Dermis blood vessel endothelial cell (primary cell): Measurements from ENCODE around the gene ESCO1. TPM values are rescaled to one million over a fixed set of nuclear protein-coding genes. Genes with fewer than 3 reads are reported as not detected.
"Not testable (repeated sequence)": the region's sequence is repeated elsewhere in the genome, so short reads cannot be mapped to it uniquely, and the experiment has no call there.

Experiments
- DNase-seq: peaks from one replicate; pipeline ENCODE4 v3.0.0; 2010
- total RNA-seq: library from RNA; depleted of rRNA; stranded (reverse); fragments of >200 nt; gene quantifications from 2 replicates; pipeline ENCODE4 v1.2.3, GENCODE V29; 2014

ESCO1 gene
- 15.8 and 20.3 TPM in 2 replicates for total RNA-seq

- peak; percentile 99 for DNase-seq
Observed at GRCh38 chr18:21600526-21601410, at the start of gene ESCO1. Gene ESCO1, minus strand, starts transcription at chr18:21600704. Its CDS starts 25,861 bp downstream, at chr18:21574843.

DNA sequence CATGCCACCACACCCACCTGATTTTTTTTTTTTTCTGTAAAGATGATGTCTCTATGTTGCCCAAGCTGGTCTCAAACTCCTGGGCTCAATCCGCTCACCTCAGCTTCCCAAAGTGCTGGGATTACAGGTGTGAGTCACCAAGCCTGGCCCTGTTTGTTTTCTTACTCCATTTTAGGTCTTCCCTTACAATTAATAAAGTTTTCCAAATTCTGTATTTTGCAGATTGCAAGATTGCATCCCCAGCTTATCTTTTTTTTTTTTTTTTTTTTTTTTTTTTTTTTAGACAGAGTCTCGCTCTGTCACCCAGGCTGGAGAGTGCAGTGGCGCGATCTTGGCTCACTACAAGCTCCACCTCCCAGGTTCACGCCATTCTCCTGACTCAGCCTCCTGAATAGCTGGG lies 39.9 kb upstream of the ESCO1 start:
- DNase-seq = not testable (repeated sequence)

DNA sequence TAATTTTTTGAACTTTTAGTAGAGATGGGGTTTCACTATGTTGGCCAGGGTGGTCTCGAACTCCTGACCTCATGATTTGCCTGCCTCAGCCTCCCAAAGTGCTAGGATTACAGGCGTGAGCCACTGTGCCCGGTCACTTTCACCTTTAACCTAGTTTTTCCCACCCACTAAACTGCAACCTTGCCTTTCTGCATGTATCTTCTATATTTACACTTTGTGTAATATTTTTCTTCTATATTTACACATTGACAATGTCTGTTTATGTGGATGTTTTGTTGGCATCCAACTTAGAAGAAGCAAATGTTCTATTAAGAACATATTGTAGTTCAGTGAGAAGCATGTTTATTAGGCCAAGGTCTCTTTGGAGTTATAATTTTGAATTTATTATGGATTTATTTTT lies 38.3 kb upstream of the ESCO1 start:
- DNase-seq = no peak

DNA sequence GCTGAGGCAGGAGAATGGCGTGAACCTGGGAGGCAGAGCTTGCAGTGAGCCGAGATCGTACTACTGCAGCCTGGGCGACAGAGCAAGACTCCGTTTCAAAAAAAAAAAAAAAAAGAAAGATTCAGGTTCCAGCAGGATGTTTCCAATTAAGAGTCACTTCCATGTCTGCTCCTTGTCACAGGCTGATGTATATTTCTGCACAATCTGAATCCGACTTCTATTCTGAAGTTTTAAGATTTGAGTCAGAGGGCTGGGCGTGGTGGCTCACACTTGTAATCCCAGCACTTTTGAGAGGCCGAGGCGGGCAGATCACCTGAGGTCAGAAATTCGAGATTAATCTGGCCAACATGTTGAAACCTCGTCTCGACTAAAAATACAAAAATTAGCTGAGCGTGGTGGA lies 36.3 kb upstream of the ESCO1 start:
- DNase-seq = no peak

GRCh38 chr18:21634588-21635199 lies 34.2 kb upstream of the ESCO1 start:
- DNase-seq = no peak

DNA sequence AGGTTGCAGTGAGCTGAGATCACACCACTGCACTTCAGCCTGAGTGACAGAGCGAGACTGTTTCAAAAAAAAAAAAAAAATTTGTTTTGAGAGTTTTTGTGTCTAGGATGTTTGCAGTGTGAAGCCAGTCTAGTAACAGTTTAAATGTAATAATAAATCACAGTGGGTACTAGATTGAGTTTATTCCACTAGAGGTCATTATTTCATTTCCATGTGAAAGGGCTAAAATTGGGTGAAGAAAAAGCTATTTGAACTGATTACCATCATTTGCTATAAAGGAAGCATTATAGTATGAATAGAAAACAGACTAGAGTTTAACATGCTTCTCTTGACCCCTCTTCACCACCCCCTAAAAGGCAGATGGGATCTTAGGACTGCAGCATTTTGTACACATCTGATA lies 31.9 kb upstream of the ESCO1 start:
- DNase-seq = peak; percentile 14

DNA sequence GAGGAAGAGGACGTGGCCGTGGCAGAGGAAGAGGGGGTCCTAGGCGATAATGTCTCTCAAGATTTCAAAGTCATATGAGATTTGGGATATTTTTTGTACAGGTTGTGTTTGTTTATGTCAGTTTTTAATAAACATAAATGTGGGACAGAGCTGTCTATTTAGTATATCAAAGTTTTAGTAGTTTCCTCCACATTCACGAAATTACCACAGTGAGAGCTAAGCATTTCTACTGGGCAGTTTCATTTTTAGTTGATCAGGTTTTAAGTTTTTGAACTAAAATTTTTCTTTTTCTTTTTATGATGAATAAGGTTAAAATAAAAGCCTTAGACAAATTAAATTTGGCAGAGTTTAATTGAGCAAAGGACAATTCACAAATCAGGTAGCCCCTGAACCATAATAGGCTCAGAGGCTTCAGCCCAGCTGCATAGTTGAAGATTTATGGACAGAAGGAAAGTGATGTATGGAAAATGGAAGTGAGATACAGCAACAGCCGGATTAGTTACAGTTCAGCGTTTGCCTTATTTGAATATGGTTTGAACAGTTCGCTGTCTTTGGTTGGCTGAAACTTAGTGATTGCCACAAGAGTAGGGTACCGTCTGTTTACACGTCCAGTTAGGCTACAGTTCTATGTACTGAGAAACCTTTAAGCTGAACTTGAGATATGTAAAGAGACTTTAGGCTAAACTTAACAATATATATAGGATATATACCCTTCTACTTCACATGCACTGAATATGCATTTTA lies 28.8 kb upstream of the ESCO1 start:
- DNase-seq = no peak

DNA sequence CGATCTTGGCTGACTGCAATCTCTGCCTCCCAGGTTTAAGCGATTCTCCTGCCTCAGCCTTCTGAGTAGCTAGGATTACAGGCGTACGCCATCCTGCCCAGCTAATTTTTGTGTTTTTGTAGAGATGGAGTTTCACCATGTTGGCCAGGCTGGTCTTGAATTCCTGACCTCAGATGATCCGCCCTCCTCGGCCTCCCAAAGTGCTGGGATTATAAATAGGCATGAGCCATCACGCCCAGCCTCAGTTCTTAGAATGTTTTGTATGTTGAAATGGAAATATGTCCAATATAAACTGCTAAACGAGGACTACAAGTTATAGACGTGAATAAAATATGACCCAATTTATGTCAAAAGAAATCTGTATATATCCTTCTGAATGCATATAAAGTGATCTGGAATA lies 21.1 kb upstream of the ESCO1 start:
- not testable (repeated sequence) for DNase-seq

DNA sequence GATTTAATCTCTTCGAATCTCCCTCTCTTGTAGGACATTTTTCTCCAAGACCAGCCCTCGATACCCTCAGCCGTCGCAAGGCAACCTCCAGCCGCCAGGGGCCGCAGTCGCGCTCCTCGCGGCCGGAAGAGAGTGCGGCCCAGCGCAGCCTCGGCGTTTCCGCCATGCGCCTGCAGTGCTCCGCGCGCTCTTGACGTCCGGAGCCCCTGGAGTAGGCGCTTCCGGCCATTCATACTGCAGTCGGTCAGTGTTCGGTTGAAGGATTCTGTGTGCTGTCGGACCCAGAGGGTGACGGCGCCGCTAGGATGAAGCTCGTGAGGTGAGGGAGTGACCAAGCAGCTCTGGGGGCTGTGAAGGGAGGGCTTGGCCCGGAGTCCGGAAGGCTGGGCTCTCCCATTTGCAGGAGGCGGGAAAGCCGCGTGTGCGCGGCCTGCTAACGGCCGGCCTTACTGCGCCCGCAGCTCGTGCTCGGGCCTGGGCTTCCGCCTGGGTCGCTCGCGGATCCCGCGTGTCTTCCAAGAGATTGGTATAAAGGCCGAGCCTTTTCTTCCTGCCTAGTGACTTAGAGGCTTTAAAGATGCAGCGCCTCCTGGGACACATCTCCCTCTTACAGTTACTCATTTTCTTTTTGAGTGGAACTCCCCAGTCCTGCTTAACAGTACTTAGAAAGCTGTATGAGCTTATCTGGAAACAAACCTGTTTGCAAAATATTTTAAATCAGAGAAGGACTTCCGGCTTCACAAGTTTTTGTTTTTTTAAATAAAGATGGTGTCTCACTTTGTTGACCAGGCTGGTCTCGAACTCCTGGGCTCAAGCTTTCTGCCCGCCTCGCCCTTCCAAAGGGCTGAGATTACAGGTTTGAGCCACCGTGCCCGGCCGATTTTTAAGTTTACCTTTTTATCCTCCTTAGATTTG lies 11.9 kb upstream of the ESCO1 start, which contains the start of gene SNRPD1:
SNRPD1 (plus strand) TSS at position 190 of the 915 bp plus-strand sequence; CDS start at position 306, 116 bp downstream.
- DNase-seq = peak; percentile 96

DNA sequence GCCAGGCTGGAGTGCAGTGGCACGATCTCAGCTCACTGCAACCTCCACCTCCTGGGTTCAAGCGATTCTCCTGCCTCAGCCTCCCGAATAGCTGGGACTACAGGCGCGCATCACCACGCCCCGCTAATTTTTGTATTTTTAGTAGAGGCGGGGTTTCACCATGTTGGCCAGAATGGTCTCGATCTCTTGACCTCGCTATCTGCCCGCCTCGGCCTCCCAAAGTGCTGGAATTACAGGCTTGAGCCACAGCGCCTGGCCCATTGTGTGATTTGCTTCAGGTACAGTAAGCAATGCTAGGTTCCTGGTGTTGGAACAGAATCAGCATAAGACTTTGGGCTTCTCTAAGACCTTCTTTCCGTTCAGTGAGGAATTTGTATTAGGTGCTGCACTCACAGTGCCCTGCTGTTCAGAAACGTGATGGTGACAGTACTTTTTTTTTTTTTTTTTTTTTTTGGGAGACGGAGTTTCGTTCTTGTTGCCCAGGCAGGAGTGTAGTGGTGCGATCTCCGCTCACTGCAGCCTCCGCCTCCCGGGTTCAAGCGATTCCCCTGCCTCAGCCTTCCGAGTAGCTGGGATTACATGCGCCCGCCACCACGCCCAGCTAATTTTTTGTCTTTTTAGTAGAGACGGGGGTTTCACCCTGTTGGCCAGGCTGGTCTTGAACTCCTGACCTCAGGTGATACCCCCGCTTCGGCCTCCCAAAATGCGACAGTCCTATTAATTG lies 11.1 kb upstream of the ESCO1 start:
- not testable (repeated sequence) for DNase-seq

DNA sequence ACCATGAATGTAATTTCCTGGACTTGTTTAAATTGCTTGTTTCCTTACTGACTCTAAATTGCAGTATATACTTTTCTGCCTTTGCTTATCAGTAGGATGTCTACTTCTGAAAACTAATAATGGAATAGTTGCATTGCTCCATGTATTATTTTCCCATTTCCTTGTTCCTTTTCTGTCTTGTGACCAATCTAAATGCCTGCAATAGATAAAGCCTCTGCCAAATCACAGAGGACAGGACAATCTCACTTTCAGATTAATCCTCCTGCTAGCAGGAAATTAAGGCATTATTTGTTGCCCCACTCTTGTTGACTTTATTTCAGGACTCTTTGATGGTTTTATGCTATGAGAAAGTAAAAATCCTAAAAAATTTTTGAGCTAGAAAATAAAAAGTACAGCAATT lies 4.7 kb upstream of the ESCO1 start:
- DNase-seq = no peak

DNA sequence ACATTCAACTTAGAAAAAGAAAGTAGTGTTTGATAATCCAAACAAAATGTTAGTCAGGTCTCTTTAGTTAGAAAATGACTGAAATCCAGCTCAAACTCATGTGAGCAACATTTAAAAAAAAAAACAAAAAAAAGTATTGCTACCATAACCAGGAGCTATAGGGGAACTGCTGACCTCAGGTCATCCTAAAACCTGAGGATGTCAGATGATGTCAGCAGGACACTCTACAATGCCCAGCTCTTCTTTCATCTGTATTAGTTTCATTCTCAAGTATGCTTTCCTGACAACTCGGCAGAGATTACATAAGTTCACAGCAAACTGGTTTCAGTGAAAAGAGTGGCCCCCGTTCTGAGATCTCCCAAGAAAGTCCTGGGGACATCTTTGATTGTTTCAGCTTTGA lies 4.2 kb upstream of the ESCO1 start:
- peak; percentile 10 for DNase-seq

GRCh38 chr18:21602299-21602587 lies 1.7 kb upstream of the ESCO1 start:
- DNase-seq = no peak

GRCh38 chr18:21599585-21600525 lies 649 bp downstream of the ESCO1 start:
- peak; percentile 64 for DNase-seq

DNA sequence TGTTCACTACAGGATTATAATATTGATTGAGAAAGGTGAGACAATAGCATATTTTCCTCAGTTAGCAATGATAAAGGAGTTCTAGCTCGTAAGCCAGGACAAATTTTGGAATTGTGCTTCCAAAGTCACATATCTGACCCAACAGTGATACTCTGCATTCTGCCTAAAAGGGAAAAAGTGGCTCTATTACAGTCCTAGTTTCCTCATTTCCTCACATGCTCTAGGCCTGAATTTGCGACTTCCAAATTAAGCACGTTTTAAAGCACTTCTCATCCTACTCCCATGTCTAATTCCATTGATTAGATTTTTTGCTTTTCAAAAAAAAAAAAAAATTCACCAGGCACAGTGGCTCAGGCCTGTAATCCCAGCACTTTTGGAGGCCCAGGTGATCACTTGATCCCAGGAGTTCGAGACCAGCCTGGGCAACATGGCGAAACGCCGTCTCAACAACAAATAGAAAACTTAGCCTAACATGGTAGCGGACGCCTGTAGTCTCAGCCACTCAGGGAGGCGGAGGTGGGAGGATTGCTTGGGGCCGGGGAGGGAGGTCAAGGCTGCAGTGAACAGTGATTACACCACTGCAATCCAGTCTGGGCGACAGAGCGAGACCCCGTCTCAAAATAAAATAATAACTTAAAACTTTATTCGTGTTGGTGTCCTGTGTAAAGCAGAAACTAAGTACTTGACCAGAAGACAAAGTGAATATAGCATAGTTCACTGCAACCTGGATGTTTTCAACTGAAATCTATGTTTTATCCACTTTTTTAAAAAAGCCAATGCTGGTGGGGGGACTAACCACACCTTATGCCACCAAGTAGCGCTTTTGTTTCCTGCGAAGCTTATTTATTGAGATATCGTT lies 1.5 kb downstream of the ESCO1 start:
- DNase-seq = no peak

GRCh38 chr18:21597620-21598019 lies 2.9 kb downstream of the ESCO1 start:
- no peak for DNase-seq

GRCh38 chr18:21593540-21594257 lies 6.8 kb downstream of the ESCO1 start:
- DNase-seq = no peak

GRCh38 chr18:21592361-21592760 lies 8.1 kb downstream of the ESCO1 start:
- DNase-seq = not testable (repeated sequence)

DNA sequence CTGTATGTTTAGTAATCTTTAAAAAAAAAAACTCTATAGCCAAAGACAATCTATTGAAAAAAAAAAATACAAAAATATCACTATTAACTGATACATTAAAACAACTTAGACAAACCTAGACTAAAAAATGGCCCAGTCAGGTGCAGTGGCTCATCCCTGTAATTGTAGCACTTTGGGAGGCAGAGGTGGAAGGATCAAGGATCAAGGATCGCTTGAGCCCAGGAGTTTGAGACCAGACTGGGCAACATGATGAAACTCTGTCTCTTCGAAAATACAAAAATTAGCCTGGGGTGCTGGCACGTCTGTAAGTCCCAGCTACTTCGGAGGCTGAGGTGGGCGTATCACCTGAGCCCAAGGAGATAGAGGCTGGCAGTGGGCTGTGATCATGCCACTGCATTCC lies 16.1 kb downstream of the ESCO1 start:
- DNase-seq = no peak
